ENCODE results near the gene TAOK2. TPM values are rescaled to one million over a fixed set of nuclear protein-coding genes. Genes with fewer than 3 reads are reported as not detected.
"Not testable (repeated sequence)": the region's sequence is repeated elsewhere in the genome, so short reads cannot be mapped to it uniquely, and the experiment has no call there.

Gene TAOK2
- total and polyA plus RNA-seq, 5 donors = 37.2 to 40.1 (median 39.1) TPM

GRCh38 chr16:29947897-29948296 is 25.8 kb upstream of the TAOK2 start:
- Histone ChIP-seq H3K9me3 (ENCODE audit: control insufficient read depth, low read length) (no peaks in the 10 kb centered on the region), H3K4me1 (ENCODE audit: control insufficient read depth, insufficient read depth, low read length) (no peaks in the 10 kb centered on the region), H3K27ac (ENCODE audit: low read length) (no peak overlapping the region), H3K27me3 (ENCODE audit: control insufficient read depth, insufficient read depth) (no peaks in the 10 kb centered on the region), H3K4me3 (ENCODE audit: low read length) (no peak overlapping the region)
- ATAC-seq = no peak
- no peak for DNase-seq
- intact Hi-C loops (cut with DNase I) = no loop called here
- WGBS = 79% methylated on average over 2 of the region's 2 CpGs

GRCh38 chr16:29950806-29951461 is 22.7 kb upstream of the TAOK2 start:
- Histone ChIP-seq H3K4me1 (ENCODE audit: control insufficient read depth, insufficient read depth, low read length) (no peaks in the 10 kb centered on the region), H3K27me3 (ENCODE audit: control insufficient read depth, insufficient read depth) (no peaks in the 10 kb centered on the region), H3K27ac (ENCODE audit: low read length) (no peak overlapping the region), H3K4me3 (ENCODE audit: low read length) (no peak overlapping the region), H3K9me3 (ENCODE audit: control insufficient read depth, low read length) (no peaks in the 10 kb centered on the region)
- DNase-seq (no peak), ATAC-seq (no peak)
- intact Hi-C loops (cut with DNase I) = no loop called here
- WGBS = 86% methylated on average over 4 of the region's 4 CpGs

GRCh38 chr16:29951625-29952365 is 21.9 kb upstream of the TAOK2 start:
- no peak overlapping the region for H3K4me3 ChIP-seq (ENCODE audit: low read length)
- WGBS = 86% methylated on average over 8 of the region's 8 CpGs
- ATAC-seq (no peak), DNase-seq (no peak)
- intact Hi-C loops (cut with DNase I) = no loop called here
- no peaks in the 10 kb centered on the region for H3K4me1 ChIP-seq (ENCODE audit: control insufficient read depth, insufficient read depth, low read length)
- H3K27ac ChIP-seq (ENCODE audit: low read length) = no peak overlapping the region
- no peaks in the 10 kb centered on the region for H3K9me3 ChIP-seq (ENCODE audit: control insufficient read depth, low read length)
- no peaks in the 10 kb centered on the region for H3K27me3 ChIP-seq (ENCODE audit: control insufficient read depth, insufficient read depth)

- Histone ChIP-seq H3K4me1 (ENCODE audit: control insufficient read depth, insufficient read depth, low read length) (no peaks in the 10 kb centered on the region), H3K27me3 (ENCODE audit: control insufficient read depth, insufficient read depth) (no peaks in the 10 kb centered on the region), H3K27ac (ENCODE audit: low read length) (no peak overlapping the region), H3K4me3 (ENCODE audit: low read length) (no peak overlapping the region), H3K9me3 (ENCODE audit: control insufficient read depth, low read length) (no peaks in the 10 kb centered on the region)
- ATAC-seq (no peak), DNase-seq (no peak)
- intact Hi-C loops (cut with DNase I) = no loop called here
- WGBS = 90% methylated on average over 5 of the region's 5 CpGs
Observed at GRCh38 chr16:29958756-29959155, 14.9 kb upstream of the TAOK2 start.

- ATAC-seq = no peak
Observed at GRCh38 chr16:29959293-29959692, 14.4 kb upstream of the TAOK2 start.

GRCh38 chr16:29959821-29960220 is 13.8 kb upstream of the TAOK2 start:
- H3K4me3 ChIP-seq (ENCODE audit: low read length); ATAC-seq; DNase-seq; H3K4me1 ChIP-seq (ENCODE audit: control insufficient read depth, insufficient read depth, low read length); H3K9me3 ChIP-seq (ENCODE audit: control insufficient read depth, low read length); H3K27me3 ChIP-seq (ENCODE audit: control insufficient read depth, insufficient read depth); H3K27ac ChIP-seq (ENCODE audit: low read length): not testable (repeated sequence)
- 92% methylated on average over 4 of the region's 4 CpGs for WGBS
- intact Hi-C loops (cut with DNase I) = loop anchor here in 2 of 4 donors (2.0 to 5.0 kb wide), 2 partner anchors 33 kb away; partner anchors contain the start of gene KCTD13 (in 2 of the 2)

More at GRCh38 chr16:29959293-29959692, 14.4 kb upstream of the TAOK2 start:
- WGBS = 81% methylated on average over 9 of the region's 9 CpGs
- Histone ChIP-seq H3K9me3 (ENCODE audit: control insufficient read depth, low read length) (no peaks in the 10 kb centered on the region), H3K27ac (ENCODE audit: low read length) (no peak overlapping the region), H3K27me3 (ENCODE audit: control insufficient read depth, insufficient read depth) (no peaks in the 10 kb centered on the region), H3K4me1 (ENCODE audit: control insufficient read depth, insufficient read depth, low read length) (no peaks in the 10 kb centered on the region), H3K4me3 (ENCODE audit: low read length) (no peak overlapping the region)
- DNase-seq = no peak
- intact Hi-C loops (cut with DNase I) = no loop called here

- H3K27me3 ChIP-seq (ENCODE audit: control insufficient read depth, insufficient read depth) = no peaks in the 10 kb centered on the region
- intact Hi-C loops (cut with DNase I) = loop anchor here in 2 of 4 donors (2.0 to 5.0 kb wide), 2 partner anchors 34 kb away; partner anchors contain the start of gene KCTD13 (in 2 of the 2)
- H3K4me1 ChIP-seq (ENCODE audit: control insufficient read depth, insufficient read depth, low read length) = no peaks in the 10 kb centered on the region
- no peak for ATAC-seq
- H3K27ac ChIP-seq (ENCODE audit: low read length) = peak overlapping the region; percentile 60
- 51% methylated on average over 10 of the region's 10 CpGs for WGBS
- no peak for DNase-seq
- H3K4me3 ChIP-seq (ENCODE audit: low read length) = peak overlapping the region; percentile 80
- H3K9me3 ChIP-seq (ENCODE audit: control insufficient read depth, low read length) = no peaks in the 10 kb centered on the region
Observed at GRCh38 chr16:29961127-29961478, 12.6 kb upstream of the TAOK2 start.

- intact Hi-C loops (cut with DNase I) = loop anchor here in 2 of 4 donors (2.0 to 5.0 kb wide), 2 partner anchors 34 to 35 kb away; partner anchors contain the start of gene KCTD13 (in 2 of the 2)
- no peaks in the 10 kb centered on the region for H3K9me3 ChIP-seq (ENCODE audit: control insufficient read depth, low read length)
- DNase-seq (peak; percentile 91 to 98 (median 97)), ATAC-seq (peak; percentile 98)
- peak within 1 kb of the TSS; percentile 95 for H3K27ac ChIP-seq (ENCODE audit: low read length)
- no peaks in the 10 kb centered on the region for H3K27me3 ChIP-seq (ENCODE audit: control insufficient read depth, insufficient read depth)
- no peaks in the 10 kb centered on the region for H3K4me1 ChIP-seq (ENCODE audit: control insufficient read depth, insufficient read depth, low read length)
- under 1% methylated on average over 75 of the region's 75 CpGs for WGBS
- peak within 1 kb of the TSS; percentile 80 for H3K4me3 ChIP-seq (ENCODE audit: low read length)
Observed at GRCh38 chr16:29961479-29962343, 12.0 kb upstream of the TAOK2 start, which contains the start of gene TMEM219. TMEM219 (plus strand) TSS chr16:29962079; CDS start chr16:29963144, 1,065 bp downstream.

GRCh38 chr16:29962344-29962994 is 11.2 kb upstream of the TAOK2 start:
- no peaks in the 10 kb centered on the region for H3K27me3 ChIP-seq (ENCODE audit: control insufficient read depth, insufficient read depth)
- no peaks in the 10 kb centered on the region for H3K4me1 ChIP-seq (ENCODE audit: control insufficient read depth, insufficient read depth, low read length)
- H3K9me3 ChIP-seq (ENCODE audit: control insufficient read depth, low read length) = no peaks in the 10 kb centered on the region
- ATAC-seq = peak; percentile 69 to 79
- WGBS = 7% methylated on average over 18 of the region's 18 CpGs
- intact Hi-C loops (cut with DNase I) = loop anchor here in 1 of 4 donors (5.0 kb wide), 1 partner anchor 35 kb away; the partner anchor contains the start of gene KCTD13
- peak; percentile 20 to 62 (median 43) for DNase-seq
- peak overlapping the region; percentile 80 for H3K4me3 ChIP-seq (ENCODE audit: low read length)
- peak overlapping the region; percentile 95 for H3K27ac ChIP-seq (ENCODE audit: low read length)

GRCh38 chr16:29963021-29963743 is 10.5 kb upstream of the TAOK2 start:
- H3K27me3 ChIP-seq (ENCODE audit: control insufficient read depth, insufficient read depth) = no peaks in the 10 kb centered on the region
- no peak for ATAC-seq
- no peaks in the 10 kb centered on the region for H3K4me1 ChIP-seq (ENCODE audit: control insufficient read depth, insufficient read depth, low read length)
- H3K9me3 ChIP-seq (ENCODE audit: control insufficient read depth, low read length) = no peaks in the 10 kb centered on the region
- DNase-seq = peak in 2 of 3 donors; percentile 58 to 60
- peak overlapping the region; percentile 95 for H3K27ac ChIP-seq (ENCODE audit: low read length)
- peak overlapping the region; percentile 80 for H3K4me3 ChIP-seq (ENCODE audit: low read length)
- intact Hi-C loops (cut with DNase I) = loop anchor here in 1 of 4 donors (5.0 kb wide), 1 partner anchor 36 kb away; the partner anchor contains the start of gene KCTD13
- 77% methylated on average over 14 of the region's 14 CpGs for WGBS
